HG02981 (cell line): ENCODE data around the gene TMEM204.
A peak's percentile ranks its signal among the peaks of the same experiment; 100 is the strongest.

Experiments
- ATAC-seq: cut with Tn5 transposase; IDR thresholded peaks from one replicate; pipeline ENCODE4 v1.9.1; 2021; ENCODE audit warnings: mild to moderate bottlenecking, moderate library complexity; ENCODE audit not compliant: unreplicated experiment

Gene TMEM204

DNA sequence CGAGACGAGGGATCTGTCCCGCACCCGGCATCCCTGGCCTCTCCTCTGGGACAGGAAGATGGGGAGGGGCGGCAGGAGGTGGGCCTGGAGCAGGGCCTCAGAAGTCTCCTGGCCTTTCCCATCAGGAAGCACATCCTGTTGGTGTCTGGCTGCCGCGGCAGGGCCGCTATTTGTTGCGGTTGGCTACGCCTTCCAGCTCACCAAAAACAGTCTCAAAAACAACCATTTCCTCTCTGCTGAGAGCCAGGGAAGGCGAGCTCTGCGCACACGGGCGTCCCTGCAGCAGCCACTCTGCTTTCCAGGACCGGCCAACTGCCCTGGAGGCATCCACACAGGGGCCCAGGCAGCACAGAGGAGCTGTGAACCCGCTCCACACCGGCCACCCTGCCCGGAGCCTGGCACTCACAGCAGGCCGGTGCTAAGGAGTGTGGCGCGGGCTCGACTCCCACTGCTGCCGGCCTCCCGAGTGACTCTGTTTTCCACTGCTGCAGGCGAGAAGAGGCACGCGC, at the start of gene TMEM204:
TMEM204 (plus strand) TSS at position 224 of the 509 bp plus-strand sequence. CDS start 610 bp downstream, outside the sequence.
- no peak for ATAC-seq

DNA sequence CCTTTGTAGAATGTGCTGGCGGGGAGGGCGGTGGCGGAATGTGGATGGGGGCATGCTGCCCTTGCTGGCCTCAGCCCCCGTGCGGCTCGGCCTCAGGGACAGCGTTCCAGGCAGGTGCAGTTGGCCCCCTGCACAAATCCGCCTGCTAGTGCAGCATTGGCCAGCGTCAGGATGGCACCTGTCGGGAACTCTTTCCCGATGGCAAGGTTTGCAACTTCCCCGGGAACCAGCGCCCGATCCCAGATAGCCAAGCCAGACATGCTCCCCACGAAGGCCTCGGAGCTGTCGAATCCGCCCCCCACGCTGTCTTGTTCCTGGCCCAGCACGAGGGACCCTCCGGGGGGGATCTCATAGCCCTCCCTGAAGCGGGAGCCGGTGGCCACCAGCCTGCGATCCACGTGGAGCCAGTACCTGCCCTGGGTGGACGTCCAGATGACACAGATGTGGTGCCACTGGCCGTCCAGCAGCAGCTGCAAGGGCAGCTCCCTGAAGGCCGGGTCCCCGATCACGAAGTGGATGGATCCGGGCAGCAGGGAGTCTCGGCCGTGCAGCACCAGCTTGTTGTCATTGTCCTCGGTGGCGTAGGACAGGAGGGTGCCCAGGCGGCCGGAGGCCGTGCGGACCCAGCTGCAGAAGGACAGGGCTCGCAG, 47.5 kb upstream of the TMEM204 start:
- ATAC-seq = no peak

DNA sequence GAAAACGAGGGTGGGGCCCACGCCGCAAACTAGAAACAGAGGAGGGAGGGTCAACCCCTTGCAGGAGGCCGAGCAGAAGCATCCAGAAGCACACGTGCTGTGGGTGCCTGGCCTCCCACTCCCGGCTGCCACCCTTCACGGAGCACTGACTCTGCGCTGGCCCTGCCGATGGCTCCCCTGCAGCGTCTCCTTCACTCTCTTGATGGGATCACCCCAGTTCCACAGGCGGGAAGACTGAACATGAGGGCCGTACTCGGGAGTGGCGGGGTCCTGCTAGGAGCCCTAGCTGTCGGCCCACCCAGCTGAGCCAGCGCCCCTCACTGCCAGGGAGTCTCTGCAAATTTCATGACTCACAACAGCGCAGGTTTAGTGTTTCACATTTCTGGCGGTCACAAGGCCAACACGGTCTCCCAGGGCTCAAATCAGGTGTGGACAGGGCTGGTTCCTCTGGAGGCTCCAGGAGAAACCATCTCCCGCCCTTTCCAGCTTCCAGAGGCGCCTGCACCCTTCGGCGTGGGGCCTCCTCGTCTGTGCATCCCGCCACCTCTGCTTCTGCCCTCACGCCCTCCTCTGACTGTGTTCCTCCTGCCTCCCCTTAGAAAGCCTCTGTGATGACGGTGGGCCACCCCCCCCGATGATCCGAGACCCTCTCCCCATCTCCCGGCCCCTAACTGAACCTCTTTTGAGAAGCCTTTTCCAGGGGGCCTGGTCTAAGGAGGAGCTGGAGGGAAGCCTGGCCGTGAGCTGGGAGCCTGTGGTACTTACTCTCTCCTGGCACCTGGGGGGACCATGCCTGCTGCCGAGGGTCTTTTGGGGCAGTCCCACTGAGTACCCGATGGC, 46.7 kb upstream of the TMEM204 start:
- ATAC-seq = no peak

DNA sequence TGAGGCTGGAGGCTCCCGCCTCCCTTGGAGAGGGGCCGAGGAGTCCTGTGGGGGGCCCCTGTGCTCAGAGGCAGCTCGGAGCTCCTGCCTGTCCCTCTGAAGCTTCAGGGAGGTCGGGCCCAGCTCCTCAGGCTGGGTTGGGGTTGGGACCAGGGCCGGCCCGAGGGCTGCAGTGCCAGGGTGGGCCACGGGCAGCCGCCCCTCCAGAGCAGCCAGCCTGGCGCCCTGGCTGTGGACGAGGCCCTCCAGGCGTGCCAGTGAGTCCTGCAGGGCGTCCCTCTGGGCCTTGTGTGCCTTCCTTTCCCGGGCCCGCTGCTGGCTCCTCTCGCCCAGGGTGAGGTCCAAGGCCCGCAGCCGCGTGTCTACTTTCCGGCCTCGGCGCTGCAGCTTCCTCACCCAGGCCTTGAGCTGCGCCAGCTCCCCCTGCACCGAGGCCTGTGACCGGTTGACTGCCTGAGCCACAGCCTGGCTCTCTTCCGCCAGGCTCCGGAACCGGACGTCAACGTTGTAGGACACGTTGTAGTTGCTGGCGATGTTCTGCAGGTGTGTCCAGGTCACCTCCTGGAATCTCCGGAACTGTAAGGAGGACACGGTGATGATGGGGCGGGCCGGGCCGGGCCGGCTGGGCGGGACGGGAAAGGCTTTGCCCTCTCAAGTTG, 45.9 kb upstream of the TMEM204 start:
- ATAC-seq = no peak

DNA sequence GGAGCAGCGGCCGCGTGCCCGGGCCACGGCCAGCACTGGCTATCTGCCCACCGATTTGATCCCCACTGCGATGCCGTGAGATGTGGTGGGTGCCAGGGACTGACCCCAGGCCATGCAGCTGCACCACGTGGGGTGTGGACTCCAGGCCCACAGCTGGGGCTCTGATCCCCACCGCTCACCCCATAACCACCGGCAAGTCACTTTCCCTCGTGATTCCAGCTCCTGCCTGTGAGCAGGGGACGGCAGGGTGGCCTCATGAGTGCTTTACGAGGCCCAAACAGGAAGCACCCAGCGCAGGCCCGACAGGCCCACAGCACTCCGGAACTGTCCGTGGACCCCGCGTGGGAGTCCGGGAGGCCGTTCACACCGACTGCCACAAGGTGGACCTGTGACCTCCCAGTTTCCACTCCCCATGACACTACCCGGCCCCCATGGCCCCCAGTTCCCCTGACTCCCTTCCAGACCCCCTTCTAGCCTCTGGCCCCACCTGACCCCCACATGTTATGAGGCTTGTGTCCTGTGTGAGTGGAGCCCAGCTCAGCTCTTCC, 45.3 kb upstream of the TMEM204 start:
- ATAC-seq = no peak

DNA sequence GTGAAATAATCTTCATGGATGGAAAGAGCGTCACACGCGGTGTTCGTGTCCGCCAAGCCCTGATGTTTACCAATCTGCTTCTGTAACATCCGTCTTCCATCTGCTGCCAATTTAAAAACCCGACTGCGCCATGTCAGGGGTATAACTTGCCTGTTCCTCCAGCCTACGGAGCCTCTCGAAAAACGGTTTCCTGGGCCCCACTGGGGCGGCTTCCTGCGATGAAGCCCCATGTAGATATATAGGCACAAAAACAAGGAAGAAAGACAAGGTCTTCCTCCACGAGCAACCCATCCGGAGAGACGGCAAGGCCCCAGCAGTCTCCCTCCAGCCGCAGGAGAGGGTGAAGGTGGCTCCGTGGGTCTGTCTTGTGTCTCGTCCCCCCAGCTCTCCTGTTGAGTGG, 44.8 kb upstream of the TMEM204 start, which contains the start of gene PTX4:
PTX4 (minus strand) TSS at position 326 of the 400 bp plus-strand sequence; CDS start at position 291, 35 bp downstream.
- ATAC-seq = no peak

DNA sequence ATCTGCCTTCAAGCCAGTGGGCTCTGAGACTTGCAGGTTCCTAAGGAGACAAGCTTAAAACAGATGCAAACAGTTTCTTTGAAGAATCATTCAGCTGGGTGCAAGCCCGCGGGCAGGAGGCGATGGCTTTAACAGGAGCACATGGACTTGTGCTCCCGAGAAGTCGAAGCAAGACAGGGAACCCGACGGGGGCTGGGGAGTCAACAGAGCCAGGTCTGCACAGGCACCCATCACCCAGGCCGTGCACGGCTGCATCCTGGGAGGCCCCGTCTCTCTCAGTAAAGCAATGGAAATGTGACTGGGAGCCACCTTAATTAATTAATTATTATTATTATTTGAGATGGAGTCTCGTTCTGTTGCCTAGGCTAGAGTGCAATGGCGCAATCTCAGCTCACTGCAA, 44.4 kb upstream of the TMEM204 start:
- no peak for ATAC-seq

DNA sequence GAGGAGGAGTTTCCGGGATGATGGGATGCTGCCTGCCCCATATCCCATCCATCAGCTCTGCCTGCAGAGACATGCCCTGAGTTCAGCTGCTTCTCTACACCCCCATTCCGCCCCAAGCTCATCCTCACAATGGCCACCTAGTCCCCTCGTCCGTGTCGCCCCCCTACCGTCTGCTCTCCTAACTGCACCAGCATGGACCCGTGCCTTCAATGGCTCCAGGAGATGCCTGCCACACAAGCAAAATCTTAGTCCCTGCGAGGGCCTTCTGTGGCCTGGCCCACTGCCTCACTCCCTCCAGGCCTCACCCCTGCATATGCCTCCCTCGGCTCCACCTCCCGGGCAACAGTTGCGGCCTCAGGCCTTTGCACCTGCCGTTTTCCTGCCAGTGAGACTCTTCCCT, 42.1 kb upstream of the TMEM204 start:
- no peak for ATAC-seq

DNA sequence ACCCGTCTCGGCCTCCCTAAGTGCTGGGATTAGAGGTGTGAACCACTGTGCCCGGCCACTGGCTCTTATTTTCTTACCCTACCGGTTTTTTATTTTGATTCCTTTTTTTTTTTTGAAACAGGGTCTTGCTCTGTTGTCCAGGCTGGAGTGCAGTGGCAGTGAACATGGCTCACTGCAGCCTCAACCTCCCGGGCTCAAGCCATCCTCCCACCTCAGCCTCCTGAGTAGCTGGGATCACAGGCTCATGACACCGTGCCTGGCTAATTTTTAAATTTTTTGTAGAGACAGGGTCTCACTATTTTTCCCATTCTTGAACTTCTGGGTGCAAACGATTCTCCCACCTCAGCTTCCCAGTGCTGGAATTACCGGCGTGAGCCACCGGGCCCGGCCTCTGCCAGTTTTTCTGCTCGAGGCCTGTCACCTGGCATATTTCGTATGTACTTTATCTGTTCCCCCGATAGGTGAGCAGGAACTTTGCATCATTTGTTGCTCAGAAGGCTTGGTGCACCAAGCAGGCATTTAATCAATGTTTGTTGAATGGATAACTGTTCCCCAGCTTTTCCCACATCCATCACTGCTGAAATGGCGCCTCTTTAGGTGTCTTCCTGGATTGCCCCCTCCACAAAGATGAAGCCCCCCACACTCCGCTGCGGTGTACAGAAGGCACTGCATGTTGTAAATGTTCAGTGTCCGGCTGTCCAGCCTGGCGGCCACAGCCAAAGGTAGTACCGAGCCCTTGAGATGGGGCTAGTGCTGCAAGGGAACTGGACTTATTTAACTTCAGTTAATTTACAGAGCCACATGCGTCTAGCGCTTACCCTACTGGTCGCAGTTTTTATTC, 41.2 kb upstream of the TMEM204 start:
- ATAC-seq = no peak

DNA sequence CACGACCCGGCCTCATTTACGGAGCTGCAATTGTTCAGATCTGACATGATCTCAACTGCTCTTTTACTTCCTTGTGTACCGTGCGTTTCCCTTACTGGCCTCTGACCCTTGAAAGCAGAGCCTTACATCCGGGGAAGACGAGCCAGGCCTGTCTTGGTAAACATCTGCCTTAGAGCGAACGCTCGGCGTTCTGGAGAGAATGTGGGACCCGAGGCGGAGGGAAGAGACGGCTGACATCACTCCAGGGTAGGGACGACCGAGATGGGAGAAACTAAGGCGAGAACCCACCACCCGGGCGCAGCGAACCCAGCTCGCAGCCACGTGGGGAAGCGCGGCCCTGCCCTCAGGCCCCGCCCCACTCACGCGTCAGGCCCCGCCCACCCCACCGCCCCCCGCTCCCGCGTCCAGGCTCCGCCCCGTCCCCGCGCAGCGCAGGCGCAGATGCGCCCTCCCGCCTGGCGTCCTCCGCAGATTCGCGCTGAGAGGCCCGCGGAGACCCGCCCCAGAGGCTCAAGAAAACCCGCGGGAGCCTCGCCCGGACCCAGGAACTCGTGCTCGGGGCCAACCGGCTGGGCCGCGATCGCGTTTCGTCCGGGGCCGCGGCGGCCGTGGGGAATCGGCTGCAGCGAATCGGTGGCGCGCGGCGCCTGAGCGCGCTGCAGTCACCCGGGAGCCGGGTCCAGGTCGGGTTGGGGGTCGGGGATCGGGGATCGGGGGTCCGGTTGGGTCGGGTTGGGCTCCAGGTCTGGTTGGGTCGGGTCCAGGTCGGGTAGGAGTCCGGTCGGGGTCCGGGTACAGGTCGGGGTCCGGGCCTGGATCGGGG, 40.3 kb upstream of the TMEM204 start, which contains the start of gene TELO2:
TELO2 (plus strand) TSS at position 438 of the 823 bp plus-strand sequence. CDS start 922 bp downstream, outside the sequence.
- peak; percentile 61 for ATAC-seq

DNA sequence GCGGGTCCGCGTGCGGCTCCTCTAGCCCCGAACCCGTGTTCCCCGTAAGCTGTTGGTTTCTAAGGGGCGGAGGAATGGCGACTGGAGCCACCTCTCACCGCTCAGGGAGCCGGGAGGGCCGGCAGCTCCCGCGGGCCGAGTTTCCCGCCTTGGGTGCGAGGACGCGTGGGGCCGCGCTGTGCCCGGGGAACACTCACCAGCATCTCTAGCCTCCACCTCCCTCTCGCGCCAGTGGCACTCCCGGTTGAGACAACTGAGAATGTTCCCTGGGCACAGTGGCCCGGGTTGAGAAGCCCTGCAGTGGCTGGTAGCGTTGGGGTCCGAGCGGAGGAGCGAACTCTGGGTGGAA, 39.7 kb upstream of the TMEM204 start:
- ATAC-seq = no peak

DNA sequence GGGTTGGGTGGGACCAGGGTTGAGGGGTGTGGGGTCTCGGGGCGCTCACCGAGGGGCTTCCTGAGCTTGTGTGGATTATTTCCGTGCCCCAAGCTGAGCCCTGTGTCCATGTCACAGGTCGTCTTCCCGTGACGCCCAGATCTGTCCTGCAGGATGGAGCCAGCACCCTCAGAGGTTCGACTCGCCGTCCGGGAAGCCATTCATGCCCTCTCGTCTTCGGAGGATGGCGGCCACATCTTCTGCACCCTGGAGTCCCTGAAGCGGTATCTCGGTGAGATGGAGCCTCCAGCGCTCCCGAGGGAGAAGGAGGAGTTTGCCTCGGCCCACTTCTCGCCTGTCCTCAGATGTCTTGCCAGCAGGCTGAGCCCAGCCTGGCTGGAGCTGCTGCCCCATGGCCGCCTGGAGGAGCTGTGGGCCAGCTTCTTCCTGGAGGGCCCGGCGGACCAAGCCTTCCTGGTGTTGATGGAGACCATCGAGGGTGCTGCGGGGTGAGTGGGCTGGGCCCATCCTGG, 39.3 kb upstream of the TMEM204 start:
- ATAC-seq = no peak

DNA sequence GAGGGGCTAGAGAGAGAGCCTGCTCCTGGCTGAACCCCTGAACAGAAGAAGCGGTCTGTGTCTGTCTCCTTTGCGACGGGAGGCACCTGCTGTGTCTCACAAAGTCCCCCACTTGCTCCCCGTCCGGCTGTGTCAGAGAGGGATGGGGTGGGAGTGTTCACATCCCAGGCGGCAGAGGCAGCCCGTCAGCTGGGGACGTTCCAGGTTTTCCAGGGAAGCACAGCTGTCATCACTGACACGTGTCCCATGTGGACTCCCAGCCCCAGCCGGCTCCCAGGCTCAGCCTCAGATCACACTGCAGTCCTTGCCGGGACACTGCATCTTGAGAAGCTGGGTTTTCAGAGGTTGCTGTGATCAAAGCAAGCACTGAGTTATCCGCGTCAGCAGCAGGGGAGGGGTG, 38.8 kb upstream of the TMEM204 start:
- no peak for ATAC-seq

DNA sequence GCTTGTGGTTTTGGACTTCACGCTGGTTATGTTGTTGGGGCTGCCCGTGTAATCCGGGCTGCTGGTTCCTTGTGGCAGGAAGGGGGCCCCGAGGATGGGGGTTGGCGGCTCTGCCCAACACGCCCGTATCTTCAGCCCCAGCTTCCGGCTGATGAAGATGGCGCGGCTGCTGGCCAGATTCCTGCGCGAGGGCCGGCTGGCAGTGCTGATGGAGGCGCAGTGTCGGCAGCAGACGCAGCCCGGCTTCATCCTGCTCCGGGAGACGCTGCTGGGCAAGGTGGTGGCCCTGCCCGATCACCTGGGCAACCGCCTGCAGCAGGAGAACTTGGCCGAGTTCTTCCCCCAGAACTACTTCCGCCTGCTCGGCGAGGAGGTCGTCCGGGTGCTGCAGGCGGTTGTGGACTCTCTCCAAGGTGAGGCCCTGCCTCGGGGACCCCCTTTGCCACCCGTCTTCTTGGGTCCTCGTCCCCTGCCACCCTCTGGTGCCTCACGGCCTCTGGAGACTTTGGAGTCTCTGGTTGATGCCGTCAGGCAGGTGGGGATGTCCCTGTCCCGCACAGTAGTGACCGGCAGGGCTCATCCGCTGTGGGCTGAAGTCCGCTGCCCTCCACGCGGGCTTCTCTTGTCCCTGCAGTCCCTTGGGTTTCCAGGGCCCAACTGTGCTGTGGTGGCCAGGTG, 38.1 kb upstream of the TMEM204 start:
- ATAC-seq = no peak

DNA sequence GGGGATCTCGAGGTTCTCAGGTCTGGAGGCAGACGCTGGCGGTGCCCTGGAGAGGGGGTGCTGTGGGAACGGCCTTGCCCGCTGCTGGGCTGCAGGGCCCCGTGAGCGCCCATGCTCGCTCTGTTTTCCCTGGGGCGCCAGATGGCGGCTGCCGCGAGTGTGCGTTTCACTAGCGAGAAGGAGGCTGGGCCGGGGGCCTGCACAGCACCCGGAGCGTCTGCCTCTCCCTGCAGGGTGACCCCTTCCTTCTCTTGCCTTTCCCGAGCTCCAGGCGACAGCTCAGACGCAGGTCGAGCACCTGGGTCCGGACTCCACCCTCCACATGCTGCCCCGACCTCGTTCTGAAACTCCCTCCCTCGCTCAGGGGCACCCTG, 37.6 kb upstream of the TMEM204 start:
- ATAC-seq = no peak

DNA sequence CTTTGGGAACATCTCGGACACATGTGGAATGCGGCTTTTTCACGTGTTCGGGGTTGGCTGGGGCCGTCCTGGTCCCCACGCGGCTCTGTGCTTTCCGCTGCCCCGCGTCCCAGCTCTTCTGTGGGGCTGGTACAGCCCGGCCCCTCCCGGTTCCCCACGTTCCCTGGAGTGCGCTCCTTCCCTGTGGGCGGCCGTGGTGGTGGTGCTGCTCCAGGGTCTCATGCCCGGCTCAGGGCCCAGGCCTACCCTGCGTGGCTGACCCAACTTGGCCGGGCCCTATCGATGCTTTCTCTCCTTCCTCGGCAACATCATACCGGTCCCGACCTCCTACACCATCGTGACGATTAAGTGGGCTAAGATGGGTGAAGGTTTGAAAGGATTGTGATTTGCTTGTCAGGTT, 37.0 kb upstream of the TMEM204 start:
- ATAC-seq = no peak

DNA sequence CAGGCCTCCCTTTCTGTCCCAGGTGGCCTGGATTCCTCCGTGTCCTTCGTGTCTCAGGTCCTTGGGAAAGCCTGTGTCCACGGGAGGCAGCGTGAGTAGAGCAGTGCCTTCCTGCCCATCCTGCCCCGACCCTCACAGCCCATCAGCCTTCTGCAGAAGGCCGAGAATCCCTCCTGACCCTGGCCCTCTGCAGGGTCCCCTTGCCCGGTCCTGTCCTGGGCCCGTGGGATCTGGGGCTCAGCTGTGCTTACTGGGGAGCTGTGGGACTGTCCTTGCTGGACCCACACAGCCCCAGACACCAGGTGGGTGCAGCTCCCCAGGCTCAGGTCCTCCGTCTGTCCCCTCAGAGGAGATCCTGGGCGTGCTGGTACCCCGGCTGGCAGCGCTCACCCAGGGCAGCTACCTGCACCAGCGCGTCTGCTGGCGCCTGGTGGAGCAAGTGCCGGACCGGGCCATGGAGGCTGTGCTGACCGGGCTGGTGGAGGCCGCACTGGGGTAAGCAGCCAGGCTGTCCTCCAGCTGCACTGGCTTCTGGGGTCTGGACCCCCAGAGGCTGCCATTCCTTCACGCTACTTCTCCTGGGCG, 36.4 kb upstream of the TMEM204 start:
- ATAC-seq = no peak

DNA sequence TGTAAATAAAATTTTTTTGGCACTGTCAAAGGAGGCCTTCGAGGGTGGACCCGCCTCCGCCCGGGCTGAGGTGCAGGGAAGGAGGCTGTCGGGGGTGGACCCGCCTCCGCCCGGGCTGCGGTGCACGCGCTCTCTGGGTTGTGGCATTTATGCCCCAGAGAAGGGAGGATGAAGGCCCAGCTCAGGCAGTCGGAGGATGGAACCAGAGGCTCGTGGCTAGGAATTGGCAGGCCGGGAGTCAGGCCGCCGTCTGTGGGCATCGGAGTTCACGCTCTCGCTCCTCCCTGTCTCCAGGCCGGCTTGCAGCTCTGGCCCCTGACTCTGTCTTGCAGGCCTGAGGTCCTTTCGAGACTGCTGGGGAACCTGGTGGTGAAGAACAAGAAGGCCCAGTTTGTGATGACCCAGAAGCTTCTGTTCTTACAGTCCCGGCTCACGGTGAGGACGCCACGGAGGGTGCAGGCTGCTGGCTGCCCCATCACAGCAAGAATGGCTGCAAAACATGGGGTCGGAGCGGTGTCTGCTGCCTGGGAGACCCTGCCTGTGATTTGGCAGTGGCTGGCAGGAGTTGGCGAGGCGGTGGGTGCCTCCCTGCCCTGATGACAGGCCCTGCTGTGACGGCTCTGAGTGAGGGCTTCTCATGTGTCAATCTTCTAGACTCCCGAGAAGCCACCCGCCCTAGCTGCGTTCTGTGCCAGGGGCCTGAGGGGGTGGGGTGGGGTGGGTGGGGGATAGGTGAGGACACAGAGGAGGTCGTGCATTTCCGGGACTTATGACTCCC, 34.4 kb upstream of the TMEM204 start:
- no peak for ATAC-seq
